BLaER1 treated with 17β-estradiol and CSF1 and Interleukin-3, amounts not matched to agents 10 nM and 100 nM (cell line): ENCODE measurements around the gene BEX5.
A peak's percentile ranks its signal among the peaks of the same experiment; 100 is the strongest.
"Not testable (repeated sequence)": the region's sequence is repeated elsewhere in the genome, so short reads cannot be mapped to it uniquely, and the experiment has no call there.

Experiments
- H3K27ac ChIP-seq, 11 experiments: shearing (Covaris generic); formaldehyde crosslinking; 2 replicates each; pipeline ENCODE4 v1.8.1; 2022
- H3K27me3 ChIP-seq, 11 experiments: shearing (Covaris generic); formaldehyde crosslinking; 2 replicates each; pipeline ENCODE4 v1.8.1; 2022
- H3K36me3 ChIP-seq, 11 experiments: shearing (Covaris generic); formaldehyde crosslinking; 2 replicates each; pipeline ENCODE4 v1.8.1; 2022
- H3K4me1 ChIP-seq, 10 experiments: shearing (Covaris generic); formaldehyde crosslinking; 2 replicates each; pipeline ENCODE4 v1.8.1; 2022
- H3K4me2 ChIP-seq, 11 experiments: shearing (Covaris generic); formaldehyde crosslinking; 2 replicates each; pipeline ENCODE4 v1.8.1; 2022
- H3K4me3 ChIP-seq, 10 experiments: shearing (Covaris generic); formaldehyde crosslinking; 2 replicates each; pipeline ENCODE4 v1.8.1; 2022
- H3K9ac ChIP-seq, 11 experiments: shearing (Covaris generic); formaldehyde crosslinking; 2 replicates each; pipeline ENCODE4 v1.8.1; 2022
- H3K9me3 ChIP-seq, 11 experiments: shearing (Covaris generic); formaldehyde crosslinking; replicated peaks in 1 of 11; 2 replicates each; pipeline ENCODE4 v1.8.1; 2022
- H4K20me1 ChIP-seq, 11 experiments: shearing (Covaris generic); formaldehyde crosslinking; 2 replicates each; pipeline ENCODE4 v1.8.1; 2022
- Cebpa-rat ChIP-seq, 11 experiments: shearing (Covaris generic); IDR thresholded peaks; 2 replicates each; pipeline ENCODE4 v1.8.1; 2022

The BEX5 gene

GRCh38 chrX:102126863-102127262, 28.9 kb downstream of the BEX5 start:
- H3K4me2 ChIP-seq, result peak overlapping the region in 2 of 11 experiments; percentile 32 to 34; a peak in 2 of 22 replicates
- no peak overlapping the region for H3K9ac ChIP-seq
- H3K36me3 ChIP-seq, result no peaks in the 10 kb centered on the region
- H3K4me1 ChIP-seq, result peaks cover 0 to 4% (median 0%) of the 10 kb centered on the region in 10 experiments; a peak in 2 of 20 replicates
- no peak overlapping the region for H3K4me3 ChIP-seq
- no peaks in the 10 kb centered on the region for H3K9me3 ChIP-seq
- H3K27ac ChIP-seq, result no peak overlapping the region
- TF ChIP-seq Cebpa-rat (IDR thresholded peaks at IDR 0.05), result no peak
- H3K27me3 ChIP-seq, result no peaks in the 10 kb centered on the region
- no peaks in the 10 kb centered on the region for H4K20me1 ChIP-seq

GRCh38 chrX:102126080-102126818, 29.5 kb downstream of the BEX5 start:
- not testable (repeated sequence) for H3K36me3 ChIP-seq, H3K4me3 ChIP-seq, H4K20me1 ChIP-seq, H3K27me3 ChIP-seq, H3K4me2 ChIP-seq, H3K9ac ChIP-seq, H3K27ac ChIP-seq, H3K9me3 ChIP-seq, H3K4me1 ChIP-seq

GRCh38 chrX:102125436-102125835, 30.3 kb downstream of the BEX5 start, which contains the start of gene TCEAL2:
Gene TCEAL2 (plus strand): TSS chrX:102125679. CDS start chrX:102126831, 1,152 bp downstream.
- H3K9ac ChIP-seq, H3K27me3 ChIP-seq, H3K4me3 ChIP-seq, H3K4me1 ChIP-seq, H3K4me2 ChIP-seq, H3K9me3 ChIP-seq, H4K20me1 ChIP-seq, H3K36me3 ChIP-seq, H3K27ac ChIP-seq: not testable (repeated sequence)

- H3K27ac ChIP-seq, H3K36me3 ChIP-seq, H3K4me1 ChIP-seq, H3K4me2 ChIP-seq, H3K9me3 ChIP-seq, H3K9ac ChIP-seq, H3K4me3 ChIP-seq, H4K20me1 ChIP-seq, H3K27me3 ChIP-seq: not testable (repeated sequence)
Measured at GRCh38 chrX:102125014-102125413, 30.8 kb downstream of the BEX5 start.

GRCh38 chrX:102115748-102116147, 40.0 kb downstream of the BEX5 start:
- Histone ChIP-seq H3K9ac (no peak overlapping the region), H3K36me3 (no peaks in the 10 kb centered on the region), H3K4me3 (no peak overlapping the region), H3K27me3 (no peaks in the 10 kb centered on the region), H3K4me2 (no peak overlapping the region), H3K27ac (no peak overlapping the region), H3K4me1 (no peaks in the 10 kb centered on the region), H4K20me1 (no peaks in the 10 kb centered on the region), H3K9me3 (peaks cover 11 to 25% (median 20%) of the 10 kb centered on the region in 11 experiments; a peak in 20 of 22 replicates)
- no peak for TF ChIP-seq Cebpa-rat (IDR thresholded peaks at IDR 0.05)

GRCh38 chrX:102113367-102113766, 42.4 kb downstream of the BEX5 start:
- no peak for TF ChIP-seq Cebpa-rat (IDR thresholded peaks at IDR 0.05)
- Histone ChIP-seq H3K27ac (no peak overlapping the region), H3K9me3 (peaks cover 11 to 25% (median 20%) of the 10 kb centered on the region in 11 experiments; a peak in 20 of 22 replicates), H3K36me3 (no peaks in the 10 kb centered on the region), H3K27me3 (no peaks in the 10 kb centered on the region), H3K4me2 (no peak overlapping the region), H3K9ac (no peak overlapping the region), H3K4me3 (no peak overlapping the region), H3K4me1 (no peaks in the 10 kb centered on the region; a peak in 1 of 20 replicates), H4K20me1 (no peaks in the 10 kb centered on the region)
